CD1c-positive myeloid dendritic cell (primary cell): ENCODE results near the gene ROCK2.
"Not testable (repeated sequence)": the region's sequence is repeated elsewhere in the genome, so short reads cannot be mapped to it uniquely, and the experiment has no call there.

Experiments
- DNase-seq: peaks from one replicate; pipeline ENCODE4 v3.0.0-alpha.2; 2016; ENCODE audit errors: extremely low spot score

ROCK2 gene

DNA sequence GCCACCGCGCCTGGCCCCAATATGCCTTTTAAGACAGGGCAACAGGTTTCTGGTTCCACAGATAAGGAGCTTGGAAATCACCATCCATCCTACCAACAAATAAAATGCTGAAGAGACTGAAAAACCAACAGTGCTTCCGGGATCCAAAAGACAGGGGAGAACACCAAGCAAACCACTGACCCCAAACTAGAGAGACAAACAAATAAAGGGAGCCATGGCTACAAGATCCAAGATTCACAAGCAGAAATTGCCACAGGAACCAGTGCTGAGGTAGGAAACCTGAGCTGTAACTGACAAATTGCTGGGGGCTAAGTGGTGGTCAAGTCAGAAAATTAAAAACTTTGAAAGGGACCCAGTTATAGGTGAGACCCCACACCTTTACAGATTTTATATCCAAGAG, 76.5 kb downstream of the ROCK2 start:
- no peak for DNase-seq

DNA sequence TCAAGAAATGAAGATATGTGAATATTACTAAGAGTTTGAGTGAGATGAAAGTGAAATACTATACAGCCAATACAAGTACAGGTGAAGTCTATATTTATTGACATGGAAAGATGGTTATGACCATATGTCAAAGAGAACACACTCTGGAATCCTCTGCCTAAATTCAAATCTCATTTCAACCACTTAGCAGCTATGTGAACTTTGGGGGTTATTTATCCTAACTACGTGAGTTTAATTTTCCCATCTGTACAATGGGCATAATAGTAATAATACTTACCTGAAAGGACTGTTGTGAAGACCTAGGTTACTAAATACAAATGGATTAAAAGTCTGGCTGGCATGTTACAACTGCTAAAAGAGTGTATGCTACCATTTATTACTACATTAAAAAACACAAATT, 79.6 kb downstream of the ROCK2 start:
- DNase-seq: no peak

DNA sequence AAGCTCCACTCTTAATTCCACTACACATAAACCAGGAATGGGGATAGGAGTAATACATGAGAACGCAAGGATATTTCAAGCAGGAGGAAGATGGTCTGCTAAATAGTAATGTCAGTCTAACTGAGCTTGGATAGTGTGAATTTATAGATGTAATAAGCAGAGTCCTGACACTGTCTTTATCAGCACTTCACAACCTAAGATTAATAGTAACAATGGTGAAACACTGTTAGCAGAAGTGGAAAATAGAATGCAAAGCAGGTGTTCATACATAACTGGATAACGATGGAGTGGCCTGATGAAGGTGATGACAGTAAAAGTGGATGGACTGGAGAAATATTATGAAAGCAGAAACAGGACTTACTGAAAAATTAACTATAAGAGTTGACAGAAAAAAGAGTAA, 80.4 kb downstream of the ROCK2 start:
- no peak for DNase-seq

DNA sequence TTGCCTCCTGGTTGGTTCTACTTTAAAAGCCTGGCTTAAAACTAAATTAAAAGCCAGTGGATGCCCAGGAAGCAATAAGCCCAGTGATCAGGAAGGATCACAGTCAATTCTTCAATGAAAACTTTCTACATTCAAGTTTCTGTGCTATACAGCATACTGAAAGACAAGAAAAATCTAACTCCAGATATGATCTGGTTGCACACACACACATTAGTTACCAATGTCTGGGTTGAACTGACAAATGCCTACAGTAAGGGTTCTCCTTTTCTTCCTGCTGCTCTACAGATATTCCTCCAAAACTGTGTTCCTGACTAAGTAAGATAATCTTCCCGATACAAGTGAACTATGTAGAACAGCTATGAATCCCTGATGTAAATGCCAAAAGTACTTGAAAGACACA, 81.3 kb downstream of the ROCK2 start:
- no peak for DNase-seq

DNA sequence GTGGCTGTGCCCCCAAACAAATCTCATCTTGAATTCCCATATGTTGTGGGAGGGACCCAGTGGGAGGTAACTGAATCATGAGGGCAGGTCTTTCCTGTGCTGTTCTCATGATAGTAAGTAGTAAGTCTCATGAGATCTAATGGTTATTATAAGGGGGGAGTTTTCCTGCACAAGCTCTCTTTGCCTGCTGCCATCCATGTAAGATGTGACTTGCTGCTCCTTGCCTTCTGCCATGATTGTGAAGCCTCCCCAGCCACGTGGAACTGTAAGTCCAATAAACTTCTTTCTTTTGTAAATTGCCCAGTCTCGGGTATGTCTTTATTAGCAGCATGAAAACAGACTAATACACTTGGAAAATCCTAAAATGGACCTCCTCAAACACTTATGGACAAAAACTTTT, 82.0 kb downstream of the ROCK2 start:
- DNase-seq: not testable (repeated sequence)

DNA sequence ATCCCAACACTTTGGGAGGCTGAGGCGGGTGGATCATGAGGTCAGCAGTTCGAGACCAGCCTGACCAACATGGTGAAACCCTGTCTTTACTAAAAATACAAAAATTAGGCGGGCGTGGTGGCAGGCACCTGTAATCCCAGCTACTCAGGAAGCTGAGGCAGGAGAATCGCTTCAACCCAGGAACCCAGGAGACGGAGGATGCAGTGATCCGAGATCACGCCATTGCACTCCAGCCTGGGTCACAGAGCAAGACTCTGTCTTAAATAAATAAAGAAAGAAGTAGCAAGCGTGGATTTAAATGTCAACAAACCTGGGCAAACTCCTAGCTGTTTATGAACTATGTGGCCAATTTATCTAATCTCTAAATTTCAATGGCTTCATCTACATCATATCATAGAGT, 82.9 kb downstream of the ROCK2 start:
- DNase-seq: not testable (repeated sequence)

DNA sequence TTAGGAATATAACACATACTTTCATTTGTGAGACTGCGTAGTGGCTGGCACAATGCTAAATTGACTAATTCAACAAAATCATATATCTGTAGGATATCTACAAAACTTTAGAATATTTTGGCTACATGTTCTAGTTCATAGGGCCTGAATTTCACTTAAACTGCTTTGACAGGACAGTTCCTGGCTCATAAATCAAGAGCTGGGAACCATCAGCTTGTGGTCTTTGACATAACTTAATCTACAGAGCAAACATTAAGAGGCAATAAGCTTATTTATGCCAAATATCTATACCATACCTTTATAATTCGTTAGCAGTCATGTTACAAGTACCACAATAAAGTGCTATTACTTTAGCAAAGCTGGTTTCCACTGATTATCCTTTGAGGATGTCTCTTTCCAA, 83.5 kb downstream of the ROCK2 start:
- DNase-seq: no peak

DNA sequence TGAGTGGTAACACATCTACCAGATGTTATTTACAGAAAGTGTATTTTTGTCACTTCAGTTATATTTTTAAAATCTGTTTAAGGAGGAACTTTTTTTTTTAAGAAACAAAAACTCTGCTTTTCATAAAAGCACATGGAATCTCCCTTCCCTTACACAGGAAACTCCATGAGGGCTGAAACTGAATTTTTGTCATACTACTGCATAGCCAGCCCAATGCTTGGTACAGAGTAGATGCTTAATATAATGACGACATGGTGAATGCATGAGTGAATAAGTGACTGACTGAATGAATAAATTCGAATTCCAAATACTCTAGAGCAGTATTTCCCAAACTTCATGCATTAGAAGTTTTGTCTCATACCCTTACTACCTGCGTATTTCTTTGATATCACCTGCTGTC, 86.5 kb downstream of the ROCK2 start:
- no peak for DNase-seq

DNA sequence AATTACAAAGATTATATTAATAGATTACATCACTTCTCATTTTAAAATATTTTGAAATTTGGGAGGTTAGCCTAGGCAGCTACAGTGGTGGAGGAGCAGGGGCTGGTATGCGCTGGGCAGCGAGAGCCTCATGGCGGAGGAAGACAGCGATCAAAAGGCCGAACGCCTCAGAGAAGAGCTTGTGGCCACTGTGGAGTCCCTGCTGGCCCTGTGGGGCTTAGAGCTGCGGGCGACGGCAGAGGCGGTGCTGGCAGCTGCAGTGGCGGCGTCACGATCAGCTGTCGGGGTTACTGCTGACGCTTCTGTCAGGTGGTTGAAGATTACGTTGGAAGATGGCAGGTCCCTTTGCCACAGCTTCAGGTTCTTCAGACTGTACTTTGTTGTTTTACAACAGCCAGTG, 87.4 kb downstream of the ROCK2 start:
- no peak for DNase-seq

DNA sequence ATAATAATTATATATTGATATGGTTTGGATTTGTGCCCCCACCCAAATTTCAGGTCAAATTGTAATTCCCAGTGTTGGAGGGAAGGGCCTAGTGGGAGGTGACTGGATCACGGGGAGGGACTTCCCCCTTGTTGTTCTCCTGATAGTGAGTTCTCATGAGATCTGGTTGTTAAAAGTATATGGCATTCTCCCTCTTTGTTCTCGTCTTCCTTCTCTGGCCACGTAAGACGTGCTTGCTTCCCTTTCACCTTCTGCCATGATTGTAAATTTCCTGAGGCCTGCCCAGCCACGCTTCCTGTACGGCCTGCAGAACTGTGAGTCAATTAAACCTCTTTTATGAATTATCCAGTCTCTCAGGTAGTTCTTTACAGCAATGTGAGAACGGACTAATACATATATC, 88.3 kb downstream of the ROCK2 start:
- DNase-seq: no peak

DNA sequence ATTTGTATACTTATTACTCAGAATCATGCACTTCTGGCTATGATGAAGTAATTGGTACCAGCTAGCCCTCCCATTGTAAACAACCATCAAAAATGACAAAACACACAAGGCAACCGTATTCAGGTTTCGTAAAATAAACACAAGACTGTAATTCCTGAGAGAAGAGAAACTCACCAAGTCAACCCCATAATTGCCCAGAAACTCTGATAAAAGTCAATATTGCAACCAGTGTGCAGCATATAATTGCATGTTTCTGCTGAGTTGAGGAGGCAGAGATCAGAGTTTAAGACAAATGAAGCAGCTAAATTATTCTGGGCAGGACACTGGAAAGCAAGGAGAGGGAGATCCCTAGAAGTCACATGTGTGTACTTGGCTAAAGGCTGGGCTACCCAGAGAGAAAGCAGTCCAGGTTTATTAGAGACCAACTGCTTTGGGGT, 90.3 kb downstream of the ROCK2 start:
- no peak for DNase-seq

DNA sequence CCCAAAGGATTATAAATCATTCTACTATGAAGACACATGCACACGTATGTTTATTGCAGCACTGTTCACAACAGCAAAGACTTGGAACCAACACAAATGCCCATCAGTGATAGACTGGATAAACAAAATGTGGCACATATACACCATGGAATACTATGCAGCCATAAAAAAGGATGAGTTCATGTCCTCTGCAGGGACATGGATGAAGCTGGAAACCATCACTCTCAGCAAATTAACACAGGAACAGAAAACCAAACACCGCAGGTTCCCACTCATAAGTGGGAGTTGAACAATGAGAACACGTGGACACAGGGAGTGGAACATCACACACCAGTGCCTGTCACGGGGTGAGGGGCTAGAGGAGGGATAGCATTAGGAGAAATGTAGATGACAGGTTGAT, 92.0 kb downstream of the ROCK2 start:
- DNase-seq: not testable (repeated sequence)

DNA sequence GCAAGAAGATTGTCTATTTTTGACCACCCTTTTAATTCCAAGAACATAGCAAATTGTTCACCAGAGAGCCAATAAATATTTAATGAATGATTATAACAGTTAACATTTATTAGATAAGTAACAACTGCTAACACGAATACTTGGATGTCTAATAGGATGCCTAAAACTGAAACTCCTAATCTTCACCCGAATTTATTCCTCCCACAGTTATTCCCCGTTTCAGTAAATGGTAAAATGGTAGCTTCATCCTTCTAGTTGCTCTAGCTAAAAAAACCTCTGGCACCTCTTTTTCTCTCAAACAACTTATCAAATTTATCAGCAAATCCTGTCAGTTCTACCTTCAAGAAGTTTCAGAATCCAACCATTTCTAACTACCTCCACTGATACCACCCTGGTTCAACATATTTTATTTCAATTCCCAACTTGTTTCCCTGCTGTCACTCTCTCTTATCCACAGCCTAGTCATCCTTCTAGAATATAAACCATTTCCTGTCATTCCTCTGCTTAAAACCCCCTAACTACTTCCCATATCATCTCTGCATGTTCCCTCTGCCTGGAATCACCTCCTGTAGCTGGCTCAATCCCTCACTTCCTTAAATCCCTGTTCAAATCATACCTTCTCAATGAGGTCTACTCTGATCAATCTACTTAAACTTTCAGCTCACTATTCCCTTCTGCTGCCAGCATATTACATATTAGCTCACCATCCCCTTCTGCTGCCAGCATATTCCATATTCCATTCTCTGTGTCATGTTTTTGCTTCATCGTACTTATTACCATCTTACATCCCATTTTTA, 93.8 kb downstream of the ROCK2 start:
- no peak for DNase-seq

DNA sequence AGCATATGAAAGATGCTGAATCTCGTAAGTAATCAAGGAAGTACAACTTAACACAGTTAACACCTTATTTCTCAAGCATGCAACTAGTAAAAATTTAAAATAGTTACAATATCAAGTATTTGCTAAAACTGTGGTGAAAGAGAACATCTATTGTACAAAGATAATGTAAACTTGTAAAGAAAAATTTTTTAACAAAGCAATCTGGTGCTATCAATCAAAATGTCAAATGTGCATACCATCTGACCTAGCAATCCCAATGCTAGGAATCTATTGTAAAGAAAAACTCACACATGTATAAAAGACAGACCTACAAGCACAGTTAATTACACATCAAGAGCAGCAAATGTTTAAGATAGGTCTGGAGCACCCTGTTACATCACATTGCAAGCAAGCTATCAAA, 99.1 kb downstream of the ROCK2 start:
- no peak for DNase-seq

DNA sequence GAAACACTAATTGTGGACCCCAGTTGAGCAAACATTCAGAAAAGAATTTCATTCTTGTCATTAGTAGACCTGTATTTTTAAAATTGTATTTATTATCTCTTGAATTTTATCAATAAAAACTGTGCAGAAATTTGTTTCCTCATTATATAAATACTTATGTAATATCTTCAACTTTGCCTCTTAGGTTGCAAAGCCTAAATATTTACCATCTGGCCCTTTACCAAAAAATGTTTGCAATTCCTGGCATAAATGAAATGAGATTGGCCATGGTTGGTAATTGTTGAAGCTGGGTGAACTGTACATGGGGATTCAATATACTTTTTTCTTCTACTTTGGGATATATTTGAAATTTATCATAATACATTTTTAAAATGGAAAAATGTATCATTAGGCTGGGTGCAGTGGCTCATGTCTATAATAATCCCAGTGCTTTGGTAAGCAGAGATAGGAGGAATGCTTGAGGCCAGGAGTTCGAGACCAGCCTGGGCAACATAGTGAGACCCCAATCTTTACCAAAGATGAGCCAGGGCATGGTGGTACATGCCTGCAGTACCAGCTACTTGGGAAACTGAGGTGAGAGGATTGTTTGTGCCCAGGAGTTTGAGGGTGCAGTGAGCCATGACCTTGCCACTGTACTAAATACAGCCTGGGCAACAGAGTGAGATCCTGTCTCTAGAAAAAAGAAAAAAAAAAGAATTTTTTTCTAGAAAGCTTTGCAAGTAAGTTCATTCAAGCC, 100.2 kb downstream of the ROCK2 start:
- no peak for DNase-seq

DNA sequence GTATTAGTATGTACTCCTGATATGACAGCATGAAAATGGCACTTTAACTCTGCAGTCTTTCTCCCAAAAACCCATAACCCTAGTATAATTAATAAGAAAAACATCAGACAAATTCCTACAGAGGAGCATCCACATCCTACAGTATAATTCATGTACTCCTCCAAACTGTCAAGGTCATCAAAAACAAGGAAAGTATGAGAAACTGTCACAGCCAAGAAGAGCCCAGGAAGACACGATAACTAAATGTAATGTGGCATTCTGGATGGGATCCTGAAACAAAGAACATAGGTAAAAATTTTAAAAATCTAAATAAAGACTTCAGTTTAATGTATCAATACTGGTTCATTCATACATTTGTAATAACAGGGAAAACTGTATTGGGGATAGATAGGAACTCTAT, 100.9 kb downstream of the ROCK2 start:
- DNase-seq: no peak

DNA sequence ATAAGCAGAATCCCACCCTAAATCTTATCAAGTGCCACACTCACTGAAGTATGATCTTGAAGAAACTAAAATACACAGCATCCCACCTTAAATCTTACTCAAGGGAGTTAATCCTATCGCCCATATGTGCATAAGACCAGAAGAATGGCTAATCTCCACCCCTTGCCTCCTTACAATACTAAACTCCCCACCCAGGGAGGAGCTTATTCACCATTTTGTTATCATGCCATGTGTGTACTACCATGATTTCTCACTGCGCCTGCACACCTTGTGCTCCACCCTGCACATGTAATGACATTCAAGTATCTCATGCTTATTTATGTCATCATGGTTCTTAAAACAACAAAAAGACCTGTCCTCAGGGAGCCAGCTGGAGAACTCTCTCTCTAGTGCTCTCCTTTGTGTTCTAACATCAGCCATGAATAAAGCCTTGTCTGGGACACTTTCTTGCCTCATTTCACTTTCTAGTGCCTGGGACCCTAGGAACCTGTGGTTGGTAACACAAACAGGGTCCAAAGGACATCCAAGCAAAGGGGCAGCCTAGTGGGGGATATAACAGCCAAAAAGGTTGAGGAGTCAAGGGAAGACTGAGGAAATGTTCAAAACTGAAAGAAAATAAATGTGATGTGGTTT, 101.8 kb downstream of the ROCK2 start:
- no peak for DNase-seq

DNA sequence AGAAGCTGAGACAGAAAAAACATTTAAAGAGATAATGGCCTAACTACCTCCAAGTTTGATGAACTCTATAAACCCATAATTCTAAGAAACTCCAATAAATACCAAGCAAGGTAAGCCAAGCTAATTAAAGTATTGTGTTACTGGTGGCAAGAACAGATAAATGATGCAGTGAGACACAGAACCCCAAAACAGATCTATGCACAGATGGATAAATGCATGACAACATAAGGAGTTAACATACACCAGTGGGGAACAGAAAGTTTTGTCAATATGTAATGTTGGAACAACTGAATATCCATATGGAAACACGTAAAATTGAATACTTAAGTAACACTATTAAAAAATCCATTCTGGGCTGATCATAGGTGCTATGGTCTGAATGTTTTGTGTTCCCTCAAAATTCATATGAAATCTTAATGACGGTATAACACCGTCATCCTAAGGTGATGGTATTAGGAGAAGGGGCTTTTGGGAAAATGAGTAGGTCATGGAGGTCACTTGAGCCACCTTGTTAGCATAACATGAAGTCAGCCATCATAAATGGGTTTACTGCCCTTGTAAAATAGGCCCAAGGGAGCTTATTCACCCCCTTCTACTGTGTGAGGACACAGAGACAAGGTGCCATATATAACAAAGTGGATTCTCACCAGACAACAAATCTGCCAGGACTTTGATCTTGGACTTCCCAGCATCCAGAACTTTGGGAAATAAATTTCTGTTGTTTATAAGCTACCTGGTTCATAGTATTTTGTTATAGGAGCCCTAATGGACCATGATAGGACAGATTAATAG, 102.8 kb downstream of the ROCK2 start:
- DNase-seq: no peak

DNA sequence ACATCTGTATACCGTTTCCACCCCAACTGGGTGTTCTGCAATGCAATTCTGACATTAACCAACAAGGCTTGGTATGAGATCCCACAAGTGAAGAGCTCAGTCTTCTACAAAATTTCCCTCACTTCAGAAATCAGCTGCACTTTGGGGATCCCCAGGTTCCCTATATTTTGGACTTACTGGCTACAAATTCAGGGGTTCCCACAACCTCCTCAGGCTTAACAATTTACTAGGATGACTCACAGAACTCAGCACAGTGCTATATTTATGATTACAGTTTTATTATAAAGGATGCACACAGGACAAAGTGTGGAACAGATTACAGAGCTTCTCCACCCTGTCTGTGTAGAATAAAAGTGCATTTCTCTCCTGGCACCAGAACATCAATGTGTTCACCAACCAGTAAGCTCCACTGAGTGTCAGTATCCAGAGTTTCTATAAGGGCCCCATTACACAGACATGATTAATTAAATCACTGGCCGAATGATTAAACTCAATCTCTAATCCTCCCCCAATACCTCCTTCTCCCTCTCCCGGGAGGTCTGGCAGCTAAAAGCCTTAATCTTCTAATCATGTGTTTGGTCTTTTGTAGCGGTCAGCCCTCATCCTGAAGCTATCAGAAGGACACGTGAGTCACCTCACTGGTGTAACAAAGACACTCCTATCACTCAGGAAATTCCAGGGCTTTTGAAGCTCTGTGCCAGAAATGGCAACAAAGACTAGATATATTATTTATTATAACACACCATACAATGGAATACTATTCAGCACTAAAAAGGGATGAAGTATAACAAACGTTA, 104.6 kb downstream of the ROCK2 start:
- no peak for DNase-seq

DNA sequence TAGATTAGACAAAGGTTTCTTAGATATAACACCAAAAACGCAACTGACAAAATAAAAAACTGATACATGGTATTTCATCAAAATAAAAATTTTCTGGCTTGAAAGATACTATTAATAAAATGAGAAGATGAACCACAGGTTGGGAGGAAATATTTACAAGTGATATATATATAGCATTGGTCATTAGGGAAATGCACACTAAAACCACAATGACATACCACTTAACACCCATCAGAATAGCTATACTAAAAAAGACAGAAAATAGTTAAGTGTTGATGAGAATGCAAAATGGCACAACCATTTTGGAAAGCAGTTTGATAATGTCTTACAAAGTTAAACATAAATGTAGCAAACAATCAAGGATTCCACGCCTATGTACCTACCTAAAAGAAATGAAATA, 105.3 kb downstream of the ROCK2 start:
- no peak for DNase-seq

DNA sequence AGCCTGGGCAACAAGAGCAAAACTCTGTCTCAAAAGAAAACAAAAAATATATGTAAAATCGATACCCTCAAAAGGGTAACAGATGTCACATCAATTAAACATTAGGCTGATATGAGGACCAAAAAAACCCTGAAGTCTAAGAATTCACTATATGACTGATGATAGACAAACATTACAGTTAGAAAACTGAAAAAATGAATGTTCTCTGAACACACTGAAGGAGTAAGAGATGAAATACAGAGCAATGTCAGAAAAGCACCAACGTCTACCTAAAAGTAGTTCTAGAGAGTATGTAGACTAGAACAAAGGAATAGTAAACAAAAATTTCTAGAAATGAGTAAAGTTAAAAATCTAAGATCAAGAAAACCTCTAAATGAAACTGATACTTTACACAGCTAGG, 107.3 kb downstream of the ROCK2 start:
- DNase-seq: no peak
